Measurements from ENCODE around the gene IPO11.
A peak's percentile ranks its signal among the peaks of the same experiment; 100 is the strongest.
"Not testable (repeated sequence)": the region's sequence is repeated elsewhere in the genome, so short reads cannot be mapped to it uniquely, and the experiment has no call there.

IPO11 gene

GRCh38 chr5:62513085-62513484 is 100.5 kb downstream of the IPO11 start:
- not testable (repeated sequence) for DNase-seq (ENCODE audit: low read depth in 2 of 2)

GRCh38 chr5:62514510-62515119 is 102.1 kb downstream of the IPO11 start:
- no peak for DNase-seq (ENCODE audit: low read depth in 2 of 2)

- DNase-seq (ENCODE audit: low read depth in 2 of 2): not testable (repeated sequence)
Measured at GRCh38 chr5:62520812-62521211, 108.2 kb downstream of the IPO11 start.

- DNase-seq (ENCODE audit: low read depth in 2 of 2): no peak
Measured at GRCh38 chr5:62521319-62521718, 108.8 kb downstream of the IPO11 start.

- no peak for DNase-seq (ENCODE audit: low read depth in 2 of 2)
Measured at GRCh38 chr5:62522811-62523210, 110.2 kb downstream of the IPO11 start.

- no peak for DNase-seq (ENCODE audit: low read depth in 2 of 2)
Measured at GRCh38 chr5:62533597-62533996, 121.0 kb downstream of the IPO11 start.

- no peak for DNase-seq (ENCODE audit: low read depth in 2 of 2)
Measured at GRCh38 chr5:62534461-62535236, 122.1 kb downstream of the IPO11 start.

GRCh38 chr5:62536232-62536631 is 123.7 kb downstream of the IPO11 start:
- DNase-seq (ENCODE audit: low read depth in 2 of 2): no peak

- DNase-seq (ENCODE audit: low read depth in 2 of 2): no peak
Measured at GRCh38 chr5:62536783-62537182, 124.2 kb downstream of the IPO11 start.

- DNase-seq (ENCODE audit: low read depth in 2 of 2): peak in 1 of 2 donors; percentile 4
Measured at GRCh38 chr5:62538017-62538942, 125.7 kb downstream of the IPO11 start.

GRCh38 chr5:62542720-62543119 is 130.2 kb downstream of the IPO11 start:
- DNase-seq (ENCODE audit: low read depth in 2 of 2): no peak

GRCh38 chr5:62547945-62548630 is 135.5 kb downstream of the IPO11 start:
- no peak for DNase-seq (ENCODE audit: low read depth in 2 of 2)

GRCh38 chr5:62550103-62550502 is 137.5 kb downstream of the IPO11 start:
- no peak for DNase-seq (ENCODE audit: low read depth in 2 of 2)

GRCh38 chr5:62555930-62556329 is 143.4 kb downstream of the IPO11 start:
- no peak for DNase-seq (ENCODE audit: low read depth in 2 of 2)

- no peak for DNase-seq (ENCODE audit: low read depth in 2 of 2)
Measured at GRCh38 chr5:62558941-62559340, 146.4 kb downstream of the IPO11 start.

GRCh38 chr5:62560786-62561185 is 148.2 kb downstream of the IPO11 start:
- no peak for DNase-seq (ENCODE audit: low read depth in 2 of 2)

GRCh38 chr5:62561896-62562295 is 149.3 kb downstream of the IPO11 start:
- DNase-seq (ENCODE audit: low read depth in 2 of 2): no peak

GRCh38 chr5:62562867-62563266 is 150.3 kb downstream of the IPO11 start:
- DNase-seq (ENCODE audit: low read depth in 2 of 2): no peak

GRCh38 chr5:62564101-62564500 is 151.5 kb downstream of the IPO11 start:
- DNase-seq (ENCODE audit: low read depth in 2 of 2): no peak

GRCh38 chr5:62565740-62566139 is 153.2 kb downstream of the IPO11 start:
- DNase-seq (ENCODE audit: low read depth in 2 of 2): not testable (repeated sequence)

- no peak for DNase-seq (ENCODE audit: low read depth in 2 of 2)
Measured at GRCh38 chr5:62568143-62568542, 155.6 kb downstream of the IPO11 start.
